AML-193 (cell line): ENCODE data around the gene NSD2.

ENCODE experiments used
- DNase-seq, 2 experiments: peaks; one replicate each; lab custom pipeline; 2025; lab: John Stamatoyannopoulos, UW

NSD2 gene

GRCh38 chr4:1971456-1972200 is 100.4 kb downstream of the NSD2 start:
- no peak for DNase-seq

DNA sequence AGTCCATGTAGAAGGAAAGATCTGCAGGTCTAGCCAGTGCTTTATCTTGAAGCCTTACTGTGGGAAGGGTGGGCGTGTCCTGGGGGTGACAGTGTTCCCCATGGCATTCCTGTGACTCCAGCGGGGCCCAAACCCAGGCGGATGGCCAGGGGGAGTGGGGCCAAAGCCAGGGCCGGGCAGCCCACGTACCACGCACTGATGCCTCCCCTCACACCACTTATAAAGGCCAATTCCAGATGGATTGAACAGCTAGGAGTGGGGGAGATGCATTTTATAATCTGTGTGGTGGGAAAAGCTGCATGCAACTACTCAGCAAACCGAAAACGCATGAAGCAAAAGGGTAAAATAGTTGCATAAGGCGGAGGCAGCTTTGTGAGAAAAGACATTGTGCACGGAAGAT is 101.2 kb downstream of the NSD2 start:
- no peak for DNase-seq

- no peak for DNase-seq
Observed at GRCh38 chr4:1973218-1973617, 102.0 kb downstream of the NSD2 start.

- no peak for DNase-seq
Observed at GRCh38 chr4:1973661-1974060, 102.5 kb downstream of the NSD2 start.

DNA sequence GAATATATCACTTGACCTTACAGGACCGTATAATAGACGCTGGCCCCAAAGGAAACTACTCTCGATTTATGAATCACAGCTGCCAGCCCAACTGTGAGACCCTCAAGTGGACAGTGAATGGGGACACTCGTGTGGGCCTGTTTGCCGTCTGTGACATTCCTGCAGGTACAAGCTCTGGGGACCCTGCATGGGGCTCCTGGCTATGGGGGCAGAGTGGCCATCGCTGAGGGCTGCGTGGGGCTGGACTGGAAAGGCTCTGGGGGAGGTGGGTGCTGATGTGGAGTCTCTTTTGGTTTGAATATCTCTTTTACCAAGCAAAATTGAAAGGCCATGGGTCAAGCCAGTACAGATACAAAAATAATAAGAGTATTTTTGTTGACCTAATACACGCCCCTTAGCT is 103.6 kb downstream of the NSD2 start:
- no peak for DNase-seq

DNA sequence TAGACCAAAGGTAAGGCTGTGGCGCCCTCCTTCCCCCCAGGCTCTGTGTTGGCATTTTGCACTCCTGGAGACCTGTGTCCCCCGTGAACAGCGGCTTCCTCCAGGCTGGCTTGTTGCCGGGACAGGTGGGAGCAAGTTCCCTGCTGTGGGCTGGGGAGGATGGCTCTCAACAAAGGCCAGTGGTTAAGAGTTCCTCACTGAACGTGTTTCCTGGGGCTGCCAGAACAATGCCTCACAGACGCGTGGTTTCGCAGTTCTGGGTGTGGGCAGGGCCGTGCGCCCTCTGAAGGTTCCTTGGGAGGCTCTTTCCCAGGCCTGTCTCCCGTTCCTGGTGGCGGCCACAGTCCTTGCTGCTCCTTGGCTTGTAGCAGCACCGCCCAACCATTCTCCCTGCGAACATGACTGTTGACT is 104.2 kb downstream of the NSD2 start:
- no peak for DNase-seq

- DNase-seq, result no peak
Observed at GRCh38 chr4:1975880-1976279, 104.7 kb downstream of the NSD2 start.

GRCh38 chr4:1976416-1977352 is 105.5 kb downstream of the NSD2 start:
- no peak for DNase-seq

- DNase-seq, result no peak
Observed at GRCh38 chr4:1978226-1978625, 107.0 kb downstream of the NSD2 start.

GRCh38 chr4:1978741-1979476 is 107.7 kb downstream of the NSD2 start:
- DNase-seq, result no peak

GRCh38 chr4:1979477-1980196 is 108.4 kb downstream of the NSD2 start:
- DNase-seq, result no peak

DNA sequence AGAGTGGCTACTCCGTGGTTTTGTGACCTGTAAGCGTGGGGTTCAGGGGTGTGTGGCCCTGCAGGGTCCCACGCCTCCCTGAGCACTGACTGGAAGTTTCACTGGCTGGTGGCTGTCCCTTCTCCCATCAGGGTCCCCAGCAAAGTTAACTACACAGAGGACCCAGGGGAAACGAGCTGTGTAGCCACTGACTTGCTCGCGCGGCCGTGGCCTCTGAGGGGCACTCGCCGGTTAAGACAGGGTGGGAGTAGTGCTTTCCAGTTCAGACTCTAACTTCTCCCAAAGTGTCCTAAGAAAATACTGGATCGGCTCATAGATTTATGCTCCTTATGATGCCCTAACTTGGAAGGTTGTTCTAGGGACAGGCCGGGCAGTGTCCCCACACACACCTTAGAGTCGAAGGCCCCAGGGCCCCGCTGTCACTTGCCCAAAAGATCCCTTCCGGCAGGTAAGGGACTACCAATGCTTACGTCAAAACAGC is 109.4 kb downstream of the NSD2 start:
- DNase-seq, result no peak

- DNase-seq, result no peak
Observed at GRCh38 chr4:1981251-1982058, 110.3 kb downstream of the NSD2 start.

DNA sequence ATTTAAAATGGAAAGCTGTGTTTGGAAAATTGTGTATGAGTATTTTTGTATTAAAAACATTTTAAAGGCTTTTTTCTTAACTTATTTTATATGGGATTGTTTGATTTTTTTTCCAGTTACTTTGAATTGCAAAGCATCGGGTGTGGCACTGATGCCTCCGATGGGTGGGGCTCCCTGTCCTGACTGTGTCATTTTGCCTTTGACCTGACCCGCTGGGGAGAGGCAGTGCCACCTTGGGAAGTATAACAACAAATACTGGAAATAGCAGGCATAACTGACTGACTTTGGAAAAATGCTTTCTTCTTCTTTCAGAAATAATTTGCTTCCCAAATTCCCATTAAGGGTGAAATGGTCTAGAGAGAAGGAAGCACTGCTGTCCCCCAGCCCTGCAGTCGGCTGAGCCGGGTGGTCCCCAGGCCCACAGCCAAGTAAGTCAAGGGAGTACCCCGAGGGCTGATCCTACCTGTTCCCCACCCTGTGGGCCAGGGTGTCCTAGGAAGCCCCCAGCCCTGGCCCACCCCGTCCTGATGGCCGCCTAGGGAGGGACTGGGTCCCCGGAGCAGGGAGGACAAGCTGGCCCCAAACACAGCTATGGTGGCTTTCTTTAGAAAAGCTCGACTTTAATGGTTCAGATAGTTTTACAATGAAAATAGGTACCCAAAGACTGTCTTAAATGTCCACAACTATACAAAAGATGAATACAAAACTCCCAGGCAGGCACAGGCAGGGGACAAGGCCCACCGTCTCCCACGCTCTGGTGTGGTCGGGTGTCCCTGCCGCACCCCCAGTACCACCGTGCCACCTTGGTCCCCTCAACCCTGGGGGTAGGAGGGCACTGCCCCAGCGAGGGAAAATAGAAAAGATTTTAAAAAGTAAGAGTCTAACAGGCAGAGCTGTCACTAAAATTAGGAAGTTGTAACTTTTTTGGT is 111.2 kb downstream of the NSD2 start:
- no peak for DNase-seq

DNA sequence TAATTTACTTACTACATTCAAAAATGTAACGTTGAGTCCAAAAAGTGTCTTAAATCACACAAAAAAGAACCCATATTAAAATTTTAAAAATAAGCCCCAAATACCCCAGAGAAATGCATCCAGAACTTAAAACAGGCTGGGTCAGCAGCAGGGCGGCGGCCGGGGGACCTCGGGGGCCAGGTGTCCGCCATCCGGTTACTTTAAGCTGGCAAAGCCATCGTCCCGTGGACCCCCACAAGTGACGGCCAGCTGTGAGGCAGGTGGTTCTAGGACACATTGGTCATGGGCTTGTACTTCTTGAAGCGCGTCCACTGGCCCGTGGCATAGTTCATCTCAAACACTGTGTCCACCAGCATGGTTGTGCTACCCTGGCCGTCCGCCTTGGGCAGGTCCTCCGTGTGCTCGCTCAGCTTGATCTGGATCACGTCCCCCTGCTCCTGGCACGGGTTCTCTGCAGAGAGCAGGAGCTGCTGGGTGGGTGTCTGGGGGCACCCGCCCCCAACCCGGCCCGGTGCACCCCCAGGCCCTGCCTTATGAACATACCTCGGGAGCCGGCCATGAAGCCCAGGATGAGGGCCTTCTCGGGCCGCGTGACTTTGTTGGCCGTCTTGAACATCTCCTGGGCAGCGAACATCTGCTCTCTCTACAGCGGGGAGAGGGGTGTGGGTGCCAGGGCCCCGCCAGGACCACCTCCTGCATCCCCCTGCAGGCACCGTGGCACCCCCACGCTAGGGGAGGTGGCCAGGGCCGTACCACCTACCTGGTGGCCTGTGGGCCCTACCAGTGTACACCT is 112.1 kb downstream of the NSD2 start:
- no peak for DNase-seq

GRCh38 chr4:1983846-1984405 is 112.7 kb downstream of the NSD2 start:
- DNase-seq, result no peak

DNA sequence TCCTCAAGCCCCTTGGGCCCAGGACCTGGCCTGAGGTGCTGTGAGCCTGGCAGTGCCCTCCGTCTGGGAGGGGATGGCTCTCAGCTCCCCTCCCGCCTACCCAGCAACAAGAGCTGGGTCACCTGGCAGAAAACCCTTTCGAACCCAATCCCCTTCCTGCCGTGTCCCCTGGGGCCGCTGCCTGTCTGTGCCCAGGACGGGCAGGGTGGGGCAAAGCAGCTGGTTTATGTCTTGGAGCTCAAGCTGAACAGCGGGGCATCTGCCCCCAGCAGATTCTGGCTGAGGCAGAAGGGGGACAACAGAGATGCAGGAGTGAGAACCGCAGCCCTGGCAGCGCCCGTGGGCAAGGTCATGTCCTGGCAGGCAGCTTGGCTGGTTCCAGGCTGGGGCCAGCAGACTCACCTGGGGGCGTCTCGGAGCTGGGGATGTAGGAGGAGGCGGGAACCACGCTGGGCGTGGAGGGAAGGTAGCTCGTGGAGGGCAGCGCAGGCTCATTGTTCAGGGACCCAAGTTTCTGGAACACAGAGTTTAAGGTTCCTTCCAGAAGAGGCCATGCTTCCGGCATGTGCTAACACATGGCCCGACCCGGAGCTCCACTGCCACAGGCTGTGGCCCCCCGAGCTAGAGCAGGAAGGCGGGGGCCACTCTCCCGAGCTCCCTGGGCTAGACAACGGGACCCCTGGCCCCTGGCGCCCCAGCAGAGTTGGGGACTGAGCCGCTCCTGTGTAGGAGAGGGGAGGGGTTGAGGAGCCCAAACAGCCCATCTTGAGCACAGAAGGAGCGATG is 113.4 kb downstream of the NSD2 start:
- no peak for DNase-seq

- no peak for DNase-seq
Observed at GRCh38 chr4:1985294-1985693, 114.1 kb downstream of the NSD2 start.
